ENCODE data around the gene TMEM256. TPM values are rescaled to one million over a fixed set of nuclear protein-coding genes. Genes with fewer than 3 reads are reported as not detected.
A peak's percentile ranks its signal among the peaks of the same experiment; 100 is the strongest.

Gene TMEM256
- polyA plus RNA-seq, 2 of the 4 experiments (the other 2 are of a cell fraction), result 127 to 164 TPM

DNA sequence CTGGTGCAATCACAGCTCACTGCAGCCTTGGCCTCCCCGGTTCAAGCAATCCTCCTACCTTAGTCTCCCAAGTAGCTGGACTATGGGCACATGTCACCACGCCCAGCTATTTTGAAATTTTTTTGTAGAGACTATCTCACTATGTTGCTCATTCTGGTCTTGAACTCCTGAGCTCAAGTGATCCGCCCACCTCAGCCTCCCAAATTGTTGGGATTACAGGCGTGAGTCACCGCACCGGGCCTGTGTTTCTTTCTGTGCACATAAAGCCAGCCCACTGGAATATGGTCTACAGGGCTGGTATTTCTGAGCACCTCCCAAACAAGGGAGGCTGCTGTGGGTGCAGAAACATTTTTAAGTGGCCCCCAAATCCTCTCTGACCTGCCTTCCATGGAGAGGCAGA lies 40.6 kb downstream of the TMEM256 start:
- no peak overlapping the region for H3K27ac ChIP-seq
- WGBS (ENCODE audit: missing lambda C conversion rate), result 56% methylated on average over 6 of the region's 6 CpGs
- CTCF ChIA-PET, result interaction anchor here (0.8 to 3.6 kb wide), 4 partner anchors 10 to 197 kb away, joined by 3 to 19 read pairs (median 18); partner anchors contain the start of gene KCTD11
- H3K4me1 ChIP-seq, result peaks cover 7% of the 10 kb centered on the region; the same call in 2 of the 3 replicates
- FAIRE-seq, result no peak
- TF ChIP-seq MYC (IDR thresholded peaks at IDR 0.05; ENCODE audit: borderline replicate concordance, low read length) (no peak), FOSL2 (IDR thresholded peaks at IDR 0.05) (no peak), FOSL2 (CRISPR knock-in tag; IDR thresholded peaks at IDR 0.05) (peak; percentile 41; the same call in 1 of the 2 replicates)
- H3K4me2 ChIP-seq, result no peak overlapping the region
- no peaks in the 10 kb centered on the region for H3K9me3 ChIP-seq
- ATAC-seq, result peak; percentile 45 to 69; a peak in 4 of 6 replicates
- POLR2A ChIA-PET, result no interaction called here
- DNase-seq (ENCODE audit: low read depth in 1 of 2, low spot score in 1 of 2), result peak in 1 of 2 experiments; percentile 52
- H3K4me3 ChIP-seq, result no peak overlapping the region

DNA sequence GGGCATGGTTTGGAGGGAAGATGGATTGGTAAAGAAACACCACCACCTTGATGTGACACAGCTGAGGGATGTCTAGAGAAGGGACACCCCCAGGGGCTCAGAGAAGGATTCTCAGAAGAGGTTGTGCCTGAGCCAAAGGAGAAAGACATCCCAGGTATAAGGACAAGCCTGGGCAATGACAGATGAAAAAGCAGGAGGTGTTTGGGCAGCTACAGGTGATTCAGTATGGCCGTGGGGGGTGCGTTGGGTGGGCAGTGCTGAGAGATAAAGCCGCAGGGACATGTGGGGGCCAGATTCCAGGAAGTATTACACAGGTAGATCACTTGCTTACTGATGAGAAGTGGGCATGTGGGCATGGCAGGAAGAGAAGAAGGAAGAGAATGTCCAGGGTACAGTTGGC lies 42.0 kb downstream of the TMEM256 start:
- Histone ChIP-seq H3K4me3 (no peak overlapping the region), H3K4me1 (peaks cover 7% of the 10 kb centered on the region; the same call in 2 of the 3 replicates), H3K4me2 (no peak overlapping the region), H3K9me3 (no peaks in the 10 kb centered on the region), H3K27ac (no peak overlapping the region)
- no peak for DNase-seq (ENCODE audit: low read depth in 1 of 2, low spot score in 1 of 2)
- POLR2A ChIA-PET, result no interaction called here
- CTCF ChIA-PET, result interaction anchor here (0.7 to 3.6 kb wide), 12 partner anchors 9 to 1805 kb away, joined by 3 to 19 read pairs (median 3); partner anchors contain the start of gene KCTD11
- no peak for ATAC-seq
- WGBS (ENCODE audit: missing lambda C conversion rate), result 35% methylated on average over 3 of the region's 3 CpGs
- TF ChIP-seq SREBF2 (IDR thresholded peaks at IDR 0.05) (no peak), RAD21 (conservative IDR thresholded peaks at IDR 0.05 in 1 of 2, IDR thresholded peaks at IDR 0.05 in 1 of 2) (no peak), FOSB (CRISPR knock-in tag; IDR thresholded peaks at IDR 0.05) (no peak), MAFK (IDR thresholded peaks at IDR 0.05; ENCODE audit: partially characterized antibody) (no peak), NR3C1 (IDR thresholded peaks at IDR 0.05) (no peak), MYC (IDR thresholded peaks at IDR 0.05; ENCODE audit: borderline replicate concordance, low read length) (no peak), CHD2 (IDR thresholded peaks at IDR 0.05; ENCODE audit: low read length, partially characterized antibody) (no peak), ZSCAN20 (CRISPR knock-in tag; IDR thresholded peaks at IDR 0.05) (no peak), POLR2AphosphoS2 (conservative IDR thresholded peaks at IDR 0.05; ENCODE audit: low read length) (no peak), CBX8 (IDR thresholded peaks at IDR 0.05) (no peak), EHF (CRISPR knock-in tag; IDR thresholded peaks at IDR 0.05) (no peak), HOXB5 (CRISPR knock-in tag; IDR thresholded peaks at IDR 0.05) (no peak), HEYL (CRISPR knock-in tag; IDR thresholded peaks at IDR 0.05) (no peak)
- TF ChIP-seq, protein P1, sequence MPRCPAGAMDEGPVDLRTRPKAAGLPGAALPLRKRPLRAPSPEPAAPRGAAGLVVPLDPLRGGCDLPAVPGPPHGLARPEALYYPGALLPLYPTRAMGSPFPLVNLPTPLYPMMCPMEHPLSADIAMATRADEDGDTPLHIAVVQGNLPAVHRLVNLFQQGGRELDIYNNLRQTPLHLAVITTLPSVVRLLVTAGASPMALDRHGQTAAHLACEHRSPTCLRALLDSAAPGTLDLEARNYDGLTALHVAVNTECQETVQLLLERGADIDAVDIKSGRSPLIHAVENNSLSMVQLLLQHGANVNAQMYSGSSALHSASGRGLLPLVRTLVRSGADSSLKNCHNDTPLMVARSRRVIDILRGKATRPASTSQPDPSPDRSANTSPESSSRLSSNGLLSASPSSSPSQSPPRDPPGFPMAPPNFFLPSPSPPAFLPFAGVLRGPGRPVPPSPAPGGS (IDR thresholded peaks at IDR 0.05), result no peak
- TF ChIP-seq, protein P2, sequence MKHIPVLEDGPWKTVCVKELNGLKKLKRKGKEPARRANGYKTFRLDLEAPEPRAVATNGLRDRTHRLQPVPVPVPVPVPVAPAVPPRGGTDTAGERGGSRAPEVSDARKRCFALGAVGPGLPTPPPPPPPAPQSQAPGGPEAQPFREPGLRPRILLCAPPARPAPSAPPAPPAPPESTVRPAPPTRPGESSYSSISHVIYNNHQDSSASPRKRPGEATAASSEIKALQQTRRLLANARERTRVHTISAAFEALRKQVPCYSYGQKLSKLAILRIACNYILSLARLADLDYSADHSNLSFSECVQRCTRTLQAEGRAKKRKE (CRISPR knock-in tag; IDR thresholded peaks at IDR 0.05; ENCODE audit: low read depth), result no peak
- FAIRE-seq, result no peak

DNA sequence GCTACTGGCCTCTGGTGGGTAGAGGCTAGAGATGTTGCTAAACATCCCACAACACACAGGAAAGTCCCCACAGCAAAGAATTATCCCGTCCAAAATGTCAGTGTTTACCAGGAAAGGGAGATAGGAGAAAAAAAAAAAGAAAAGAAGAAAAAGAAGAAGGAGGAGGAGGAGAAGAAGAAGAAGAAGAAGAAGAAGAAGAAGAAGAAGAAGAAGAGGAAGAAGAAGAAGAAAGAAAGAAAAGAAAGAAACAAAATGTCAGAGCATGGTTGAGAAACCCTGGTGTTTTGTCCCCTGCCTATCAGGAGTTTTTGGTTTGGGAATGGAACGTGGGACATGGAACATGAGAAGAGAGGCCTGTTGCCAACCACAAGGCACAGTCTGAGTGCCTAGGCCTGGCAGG lies 46.5 kb downstream of the TMEM256 start:
- no peak for ATAC-seq
- 82% methylated on average over 2 of the region's 2 CpGs for WGBS (ENCODE audit: missing lambda C conversion rate)
- H3K4me3 ChIP-seq, result no peak overlapping the region
- ChIA-PET POLR2A (no interaction called here), CTCF (interaction anchor here (1.2 to 6.6 kb wide), 11 partner anchors 13 to 244 kb away, joined by 4 to 232 read pairs (median 14); partner anchors contain the start of genes FGF11, NLGN2, PLSCR3 and SENP3)
- peaks cover 37% of the 10 kb centered on the region for H3K4me1 ChIP-seq
- no peak for DNase-seq (ENCODE audit: low read depth in 1 of 2, low spot score in 1 of 2)
- H3K27ac ChIP-seq, result no peak overlapping the region
- TF ChIP-seq ZFP36 (IDR thresholded peaks at IDR 0.05; ENCODE audit: borderline replicate concordance, partially characterized antibody) (no peak), JUN (IDR thresholded peaks at IDR 0.05) (no peak), KDM5A (IDR thresholded peaks at IDR 0.05) (no peak), CHD2 (IDR thresholded peaks at IDR 0.05; ENCODE audit: low read length, partially characterized antibody) (no peak)
- no peak overlapping the region for H3K4me2 ChIP-seq
- FAIRE-seq, result no peak
- H3K9me3 ChIP-seq, result no peaks in the 10 kb centered on the region
